ENCODE measurements around the gene DMKN.

Gene DMKN

DNA sequence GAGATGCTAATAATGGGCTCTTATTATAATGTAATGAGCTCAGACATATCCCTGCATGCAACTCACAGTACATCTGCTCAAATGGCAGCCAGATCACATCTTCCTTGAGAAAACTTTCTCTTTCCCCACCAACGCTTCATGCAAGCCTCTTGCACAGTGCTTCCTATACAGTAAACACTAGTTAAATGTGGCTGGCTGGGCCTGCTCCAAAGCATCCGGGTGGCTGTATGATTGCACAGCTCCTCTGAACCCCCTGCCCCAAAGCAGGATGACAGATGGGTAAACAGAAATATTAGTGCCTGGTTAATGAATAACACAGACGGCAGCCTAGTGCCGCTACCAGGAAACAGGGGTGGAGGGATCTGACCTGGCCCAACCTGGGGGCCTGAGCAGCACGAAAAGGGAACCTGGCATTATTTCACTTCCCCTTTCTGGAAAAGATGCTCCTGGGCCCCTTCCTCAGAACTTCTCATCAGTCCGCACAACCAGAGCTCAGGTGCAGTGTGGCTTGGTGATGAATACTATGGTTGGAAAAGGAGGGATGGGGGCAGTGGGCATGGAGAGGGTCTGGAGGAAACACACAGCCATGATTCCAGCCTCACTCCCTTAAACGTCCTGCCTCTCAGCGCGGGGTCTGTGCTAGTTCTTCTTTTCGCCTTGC is 54.6 kb downstream of the DMKN start:
- no peak overlapping the region for H3K9ac ChIP-seq (ENCODE audit: insufficient read length, low read depth)

DNA sequence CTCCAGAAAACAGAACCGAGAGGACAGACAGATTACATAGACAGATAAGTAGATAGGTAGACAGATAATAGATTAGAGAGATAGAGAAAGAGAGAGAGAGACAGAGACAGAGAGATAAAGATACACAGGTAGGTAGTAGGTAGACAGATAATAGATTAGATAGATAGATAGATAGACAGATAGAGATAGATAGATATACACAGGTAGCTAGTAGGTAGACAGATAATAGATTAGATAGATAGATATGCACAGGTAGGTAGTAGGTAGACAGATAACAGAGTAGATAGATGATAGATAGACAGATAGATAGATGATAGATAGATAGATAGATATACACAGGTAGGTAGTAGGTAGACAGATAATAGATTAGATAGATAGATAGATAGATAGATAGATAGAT is 55.3 kb downstream of the DMKN start:
- no peaks in the 10 kb centered on the region for H3K9me3 ChIP-seq (ENCODE audit: insufficient read depth, low read length)
- DNase-seq (ENCODE audit: low read depth, low spot score) = no peak
- peaks cover 5% of the 10 kb centered on the region for H3K4me1 ChIP-seq (ENCODE audit: insufficient read depth, insufficient read length)
- H3K36me3 ChIP-seq (ENCODE audit: insufficient read depth, insufficient read length, low read length) = no peaks in the 10 kb centered on the region
- no peak for TF ChIP-seq ZNF274 (IDR thresholded peaks at IDR 0.05; ENCODE audit: low read depth, low read length)
- TF ChIP-seq YY1 (IDR thresholded peaks at IDR 0.05; ENCODE audit: insufficient read depth, insufficient read length) = no peak
- no peak for TF ChIP-seq SUZ12 (IDR thresholded peaks at IDR 0.05; ENCODE audit: extremely low read depth, insufficient read depth, insufficient read length)
- H3K4me3 ChIP-seq (ENCODE audit: insufficient read length, low read depth) = no peak overlapping the region
- no peaks in the 10 kb centered on the region for H3K27me3 ChIP-seq (ENCODE audit: insufficient read depth, insufficient read length)
- no peak overlapping the region for H3K9ac ChIP-seq (ENCODE audit: insufficient read length, low read depth)

More for the DNA sequence above, 54.6 kb downstream of the DMKN start:
- Histone ChIP-seq H3K4me3 (ENCODE audit: insufficient read length, low read depth) (no peak overlapping the region), H3K36me3 (ENCODE audit: insufficient read depth, insufficient read length, low read length) (no peaks in the 10 kb centered on the region), H3K9me3 (ENCODE audit: insufficient read depth, low read length) (no peaks in the 10 kb centered on the region), H3K4me1 (ENCODE audit: insufficient read depth, insufficient read length) (peaks cover 5% of the 10 kb centered on the region), H3K27me3 (ENCODE audit: insufficient read depth, insufficient read length) (no peaks in the 10 kb centered on the region)
- DNase-seq (ENCODE audit: low read depth, low spot score) = no peak
- TF ChIP-seq YY1 (IDR thresholded peaks at IDR 0.05; ENCODE audit: insufficient read depth, insufficient read length) = no peak
- TF ChIP-seq ZNF274 (IDR thresholded peaks at IDR 0.05; ENCODE audit: low read depth, low read length) = no peak
- TF ChIP-seq SUZ12 (IDR thresholded peaks at IDR 0.05; ENCODE audit: extremely low read depth, insufficient read depth, insufficient read length) = no peak

DNA sequence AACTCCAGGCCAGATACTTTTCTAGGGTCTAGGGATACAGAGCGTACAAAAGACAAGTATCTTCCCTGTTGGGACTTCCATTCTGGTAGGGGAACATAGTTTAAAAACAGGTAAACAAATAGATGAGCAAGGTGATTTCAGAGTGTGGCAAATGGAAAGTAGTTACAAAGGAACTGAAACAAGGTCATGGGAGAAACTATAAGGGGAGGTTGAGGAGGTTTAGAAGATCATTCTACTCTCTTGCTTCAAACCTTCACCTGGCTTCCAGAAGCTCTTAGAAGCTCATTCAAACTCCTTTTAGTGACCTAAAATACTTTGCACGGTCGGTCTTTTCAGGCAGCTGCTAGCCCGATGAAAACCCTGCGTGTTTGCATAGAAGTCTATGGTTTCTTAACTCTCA is 56.3 kb downstream of the DMKN start:
- peaks cover 5% of the 10 kb centered on the region for H3K4me1 ChIP-seq (ENCODE audit: insufficient read depth, insufficient read length)
- no peak for DNase-seq (ENCODE audit: low read depth, low spot score)
- no peak overlapping the region for H3K9ac ChIP-seq (ENCODE audit: insufficient read length, low read depth)
- H3K27me3 ChIP-seq (ENCODE audit: insufficient read depth, insufficient read length) = no peaks in the 10 kb centered on the region
- H3K36me3 ChIP-seq (ENCODE audit: insufficient read depth, insufficient read length, low read length) = no peaks in the 10 kb centered on the region
- no peak overlapping the region for H3K4me3 ChIP-seq (ENCODE audit: insufficient read length, low read depth)
- H3K9me3 ChIP-seq (ENCODE audit: insufficient read depth, low read length) = no peaks in the 10 kb centered on the region
- TF ChIP-seq YY1 (IDR thresholded peaks at IDR 0.05; ENCODE audit: insufficient read depth, insufficient read length) (no peak), ZNF274 (IDR thresholded peaks at IDR 0.05; ENCODE audit: low read depth, low read length) (no peak), SUZ12 (IDR thresholded peaks at IDR 0.05; ENCODE audit: extremely low read depth, insufficient read depth, insufficient read length) (no peak)

DNA sequence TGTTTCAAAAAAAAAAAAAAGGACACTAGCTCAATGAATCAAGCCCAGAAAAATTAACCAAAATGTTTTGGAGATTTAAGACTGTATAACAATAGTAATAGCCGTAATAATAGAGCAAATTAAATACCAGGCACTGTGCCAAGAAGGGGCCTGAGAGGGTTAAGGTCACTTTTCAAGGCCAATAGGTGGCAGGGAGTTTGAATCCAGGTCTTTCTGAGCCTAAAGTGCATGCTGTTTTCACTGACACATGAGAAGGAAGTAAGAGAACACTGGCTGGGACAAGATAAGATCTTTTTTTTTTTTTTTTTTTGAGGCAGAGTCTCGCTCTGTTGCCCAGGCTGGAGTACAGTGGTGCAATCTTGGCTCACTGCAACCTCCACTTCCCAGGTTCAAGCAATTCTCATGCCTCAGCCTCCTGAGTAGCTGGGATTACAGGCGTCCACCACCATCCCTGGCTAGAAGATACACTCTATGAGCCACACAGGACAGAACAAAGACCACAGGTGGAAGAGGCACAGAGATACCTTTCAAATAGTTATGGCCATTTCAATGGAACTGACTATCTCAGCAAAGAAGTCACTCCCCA is 57.7 kb downstream of the DMKN start:
- Histone ChIP-seq H3K27me3 (ENCODE audit: insufficient read depth, insufficient read length) (no peaks in the 10 kb centered on the region), H3K4me3 (ENCODE audit: insufficient read length, low read depth) (no peak overlapping the region), H3K9ac (ENCODE audit: insufficient read length, low read depth) (no peak overlapping the region), H3K9me3 (ENCODE audit: insufficient read depth, low read length) (no peaks in the 10 kb centered on the region), H3K4me1 (ENCODE audit: insufficient read depth, insufficient read length) (no peaks in the 10 kb centered on the region), H3K36me3 (ENCODE audit: insufficient read depth, insufficient read length, low read length) (no peaks in the 10 kb centered on the region)
- no peak for DNase-seq (ENCODE audit: low read depth, low spot score)
- TF ChIP-seq YY1 (IDR thresholded peaks at IDR 0.05; ENCODE audit: insufficient read depth, insufficient read length) (no peak), SUZ12 (IDR thresholded peaks at IDR 0.05; ENCODE audit: extremely low read depth, insufficient read depth, insufficient read length) (no peak), ZNF274 (IDR thresholded peaks at IDR 0.05; ENCODE audit: low read depth, low read length) (no peak)

DNA sequence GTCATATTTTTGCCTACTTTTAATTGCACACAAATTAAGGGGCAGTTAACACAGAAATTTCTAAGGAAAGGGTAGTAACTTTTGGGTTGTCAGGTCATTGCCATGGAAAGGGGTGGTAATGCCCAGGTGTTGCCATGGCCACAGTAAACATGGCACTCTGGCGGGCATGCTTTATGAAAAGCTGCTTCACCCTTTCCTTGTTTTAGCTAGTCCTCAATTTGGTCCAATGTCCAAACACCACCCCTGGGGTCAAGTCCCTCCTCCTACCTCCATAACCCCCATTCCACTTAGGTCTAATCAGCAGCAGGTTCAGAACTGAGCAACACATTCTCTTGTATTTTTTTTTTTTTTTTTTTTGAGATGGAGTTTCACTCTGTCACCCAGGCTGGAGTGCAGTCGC is 58.8 kb downstream of the DMKN start:
- Histone ChIP-seq H3K27me3 (ENCODE audit: insufficient read depth, insufficient read length) (no peaks in the 10 kb centered on the region), H3K36me3 (ENCODE audit: insufficient read depth, insufficient read length, low read length) (no peaks in the 10 kb centered on the region), H3K4me3 (ENCODE audit: insufficient read length, low read depth) (no peak overlapping the region), H3K9me3 (ENCODE audit: insufficient read depth, low read length) (no peaks in the 10 kb centered on the region), H3K4me1 (ENCODE audit: insufficient read depth, insufficient read length) (peaks cover 2% of the 10 kb centered on the region), H3K9ac (ENCODE audit: insufficient read length, low read depth) (no peak overlapping the region)
- DNase-seq (ENCODE audit: low read depth, low spot score) = no peak
- TF ChIP-seq ZNF274 (IDR thresholded peaks at IDR 0.05; ENCODE audit: low read depth, low read length) = no peak
- no peak for TF ChIP-seq SUZ12 (IDR thresholded peaks at IDR 0.05; ENCODE audit: extremely low read depth, insufficient read depth, insufficient read length)
- no peak for TF ChIP-seq YY1 (IDR thresholded peaks at IDR 0.05; ENCODE audit: insufficient read depth, insufficient read length)

DNA sequence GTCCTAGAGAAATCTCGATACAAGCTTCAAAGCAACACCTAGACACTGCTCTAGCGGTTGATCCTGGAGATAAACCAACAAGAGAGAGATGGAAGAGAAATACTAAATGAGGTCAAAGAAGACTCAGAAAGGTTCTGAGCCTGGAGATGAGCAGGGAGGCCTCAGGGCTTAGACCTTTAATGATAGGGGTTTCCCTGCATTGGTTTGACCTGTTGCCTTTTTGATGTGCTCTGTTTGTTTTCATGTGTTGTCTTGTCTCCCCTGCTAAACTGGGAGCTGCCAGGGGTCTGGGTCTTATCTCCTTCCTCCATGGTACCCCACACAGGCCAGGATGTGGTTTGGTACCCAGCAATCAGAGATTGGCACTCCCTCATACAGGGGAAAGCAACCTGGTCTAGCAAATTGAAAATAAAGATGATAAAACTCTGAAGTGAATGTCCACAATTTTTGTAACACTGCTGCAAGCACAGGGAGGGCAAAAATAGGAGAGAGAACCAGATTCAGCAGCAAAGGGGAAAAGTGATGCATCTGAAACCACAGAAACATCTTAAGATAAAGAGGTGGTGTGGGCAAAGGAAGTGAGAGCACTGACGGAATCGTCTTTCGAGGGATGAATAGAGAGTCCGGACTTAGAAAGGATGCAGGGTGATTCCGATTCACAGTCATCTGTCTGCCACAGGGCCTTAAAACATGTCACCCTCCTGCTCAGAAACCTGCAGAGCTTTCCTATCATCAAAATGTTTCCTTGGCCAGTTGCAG is 61.9 kb downstream of the DMKN start:
- DNase-seq (ENCODE audit: low read depth, low spot score) = no peak
- TF ChIP-seq SUZ12 (IDR thresholded peaks at IDR 0.05; ENCODE audit: extremely low read depth, insufficient read depth, insufficient read length) (no peak), YY1 (IDR thresholded peaks at IDR 0.05; ENCODE audit: insufficient read depth, insufficient read length) (no peak), ZNF274 (IDR thresholded peaks at IDR 0.05; ENCODE audit: low read depth, low read length) (no peak)
- Histone ChIP-seq H3K36me3 (ENCODE audit: insufficient read depth, insufficient read length, low read length) (no peaks in the 10 kb centered on the region), H3K9ac (ENCODE audit: insufficient read length, low read depth) (no peak overlapping the region), H3K4me1 (ENCODE audit: insufficient read depth, insufficient read length) (peaks cover 3% of the 10 kb centered on the region), H3K9me3 (ENCODE audit: insufficient read depth, low read length) (no peaks in the 10 kb centered on the region), H3K27me3 (ENCODE audit: insufficient read depth, insufficient read length) (no peaks in the 10 kb centered on the region), H3K4me3 (ENCODE audit: insufficient read length, low read depth) (no peak overlapping the region)
